ENCODE data around the gene RASSF1. TPM values are rescaled to one million over a fixed set of nuclear protein-coding genes. Genes with fewer than 3 reads are reported as not detected.

The RASSF1 gene
- total RNA-seq, 2 donors from 2014 or later, result 9.4 to 17.2 TPM

GRCh38 chr3:50375258-50375931 is 34.8 kb upstream of the RASSF1 start:
- H3K36me3 ChIP-seq (ENCODE audit: control insufficient read depth, insufficient read depth, low read length), result no peaks in the 10 kb centered on the region
- H3K27me3 ChIP-seq (ENCODE audit: control insufficient read depth, insufficient read depth, low read length, poor library complexity, severe bottlenecking), result no peaks in the 10 kb centered on the region
- H3K9ac ChIP-seq (ENCODE audit: extremely low read depth, low read length, poor library complexity, severe bottlenecking), result no peak overlapping the region
- peaks cover 8% of the 10 kb centered on the region for H3K4me1 ChIP-seq (ENCODE audit: control insufficient read depth, insufficient read depth, low read length)
- no peaks in the 10 kb centered on the region for H3K9me3 ChIP-seq (ENCODE audit: control insufficient read depth, low read length)
- TF ChIP-seq, protein P1, sequence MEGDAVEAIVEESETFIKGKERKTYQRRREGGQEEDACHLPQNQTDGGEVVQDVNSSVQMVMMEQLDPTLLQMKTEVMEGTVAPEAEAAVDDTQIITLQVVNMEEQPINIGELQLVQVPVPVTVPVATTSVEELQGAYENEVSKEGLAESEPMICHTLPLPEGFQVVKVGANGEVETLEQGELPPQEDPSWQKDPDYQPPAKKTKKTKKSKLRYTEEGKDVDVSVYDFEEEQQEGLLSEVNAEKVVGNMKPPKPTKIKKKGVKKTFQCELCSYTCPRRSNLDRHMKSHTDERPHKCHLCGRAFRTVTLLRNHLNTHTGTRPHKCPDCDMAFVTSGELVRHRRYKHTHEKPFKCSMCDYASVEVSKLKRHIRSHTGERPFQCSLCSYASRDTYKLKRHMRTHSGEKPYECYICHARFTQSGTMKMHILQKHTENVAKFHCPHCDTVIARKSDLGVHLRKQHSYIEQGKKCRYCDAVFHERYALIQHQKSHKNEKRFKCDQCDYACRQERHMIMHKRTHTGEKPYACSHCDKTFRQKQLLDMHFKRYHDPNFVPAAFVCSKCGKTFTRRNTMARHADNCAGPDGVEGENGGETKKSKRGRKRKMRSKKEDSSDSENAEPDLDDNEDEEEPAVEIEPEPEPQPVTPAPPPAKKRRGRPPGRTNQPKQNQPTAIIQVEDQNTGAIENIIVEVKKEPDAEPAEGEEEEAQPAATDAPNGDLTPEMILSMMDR (conservative IDR thresholded peaks at IDR 0.05), result peak; percentile 74
- 70 to 74% methylated on average over 5 to 7 of the region's 7 CpGs for WGBS, 2 experiments (ENCODE audit: insufficient coverage in 1 of 2, insufficient read length in 1 of 2)
- peak; percentile 79 for DNase-seq
- no peak overlapping the region for H3K4me3 ChIP-seq (ENCODE audit: low read length)
- H3K9me3 Mint-ChIP-seq, result no peaks in the 10 kb centered on the region
- H3K27me3 Mint-ChIP-seq (ENCODE audit: insufficient read depth), result no peaks in the 10 kb centered on the region
- peaks cover 10% of the 10 kb centered on the region for H3K4me1 Mint-ChIP-seq
- no peaks in the 10 kb centered on the region for H3K36me3 Mint-ChIP-seq (ENCODE audit: low read depth)
- H3K4me3 Mint-ChIP-seq, result no peak overlapping the region
- H3K27ac Mint-ChIP-seq, result no peak overlapping the region
- peak overlapping the region; percentile 63 for H3K27ac ChIP-seq (ENCODE audit: low read depth, low read length)

GRCh38 chr3:50374363-50375257 is 34.0 kb upstream of the RASSF1 start:
- H3K4me3 ChIP-seq (ENCODE audit: low read length), result no peak overlapping the region
- H3K27ac ChIP-seq (ENCODE audit: low read depth, low read length), result peak overlapping the region; percentile 63
- no peaks in the 10 kb centered on the region for H3K9me3 ChIP-seq (ENCODE audit: control insufficient read depth, low read length)
- no peaks in the 10 kb centered on the region for H3K27me3 ChIP-seq (ENCODE audit: control insufficient read depth, insufficient read depth, low read length, poor library complexity, severe bottlenecking)
- peaks cover 8% of the 10 kb centered on the region for H3K4me1 ChIP-seq (ENCODE audit: control insufficient read depth, insufficient read depth, low read length)
- TF ChIP-seq, protein P1 (conservative IDR thresholded peaks at IDR 0.05), result no peak
- Mint-ChIP-seq H3K27ac (no peak overlapping the region), H3K9me3 (no peaks in the 10 kb centered on the region), H3K27me3 (ENCODE audit: insufficient read depth) (no peaks in the 10 kb centered on the region), H3K4me3 (no peak overlapping the region), H3K36me3 (ENCODE audit: low read depth) (no peaks in the 10 kb centered on the region), H3K4me1 (peaks cover 10% of the 10 kb centered on the region)
- H3K9ac ChIP-seq (ENCODE audit: extremely low read depth, low read length, poor library complexity, severe bottlenecking), result no peak overlapping the region
- 73 to 86% methylated on average over 7 to 22 of the region's 22 CpGs for WGBS, 2 experiments (ENCODE audit: insufficient coverage in 1 of 2, insufficient read length in 1 of 2)
- DNase-seq, result no peak
- no peaks in the 10 kb centered on the region for H3K36me3 ChIP-seq (ENCODE audit: control insufficient read depth, insufficient read depth, low read length)

DNA sequence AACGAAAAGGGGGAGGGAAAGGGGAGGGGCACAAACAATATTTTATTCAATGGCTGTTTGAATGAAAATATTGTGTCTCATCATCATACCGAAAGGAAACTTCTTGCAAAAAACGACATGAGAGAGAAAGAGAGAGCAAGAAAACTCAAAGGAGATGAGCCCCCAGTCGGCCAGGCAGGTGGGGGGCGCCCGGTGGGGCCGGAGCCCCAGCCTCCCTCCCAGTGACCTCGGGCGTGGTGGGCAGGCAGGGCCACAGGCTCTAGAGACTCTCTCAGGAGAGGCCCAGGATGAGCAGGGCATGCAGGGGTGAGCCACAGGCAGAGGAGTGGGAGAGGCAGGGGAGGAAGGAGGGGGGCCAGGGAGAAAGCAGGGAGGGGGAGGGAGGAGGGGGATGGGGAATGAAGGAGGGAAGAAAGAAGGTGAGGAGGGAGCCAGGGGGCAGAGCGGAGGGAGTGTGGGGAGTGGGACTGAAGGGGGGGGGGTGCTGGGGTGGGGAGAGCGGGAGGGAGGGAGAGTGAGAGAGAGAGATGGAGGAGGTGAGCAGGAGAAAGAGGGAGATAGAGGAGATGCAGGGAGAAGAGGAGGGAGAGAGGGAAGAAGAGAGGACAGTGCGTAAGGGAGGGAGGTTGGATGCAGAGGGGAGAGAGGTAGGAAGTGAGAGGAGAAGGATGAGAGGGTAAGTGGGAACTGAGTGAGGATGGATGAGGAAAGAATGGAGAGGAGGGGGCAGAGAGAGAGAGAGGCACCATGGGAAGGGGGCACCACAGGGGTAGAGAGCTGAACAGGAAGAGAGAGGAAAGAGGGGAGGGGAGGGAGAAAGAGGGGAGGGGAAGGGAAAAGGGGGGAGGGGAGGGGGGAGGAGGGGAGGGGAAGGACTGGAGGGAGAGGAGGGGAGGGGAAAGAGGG is 32.8 kb upstream of the RASSF1 start:
- Mint-ChIP-seq H3K9me3 (no peaks in the 10 kb centered on the region), H3K27me3 (ENCODE audit: insufficient read depth) (no peaks in the 10 kb centered on the region), H3K4me1 (peaks cover 10% of the 10 kb centered on the region), H3K27ac (no peak overlapping the region), H3K36me3 (ENCODE audit: low read depth) (no peaks in the 10 kb centered on the region), H3K4me3 (no peak overlapping the region)
- no peaks in the 10 kb centered on the region for H3K36me3 ChIP-seq (ENCODE audit: control insufficient read depth, insufficient read depth, low read length)
- no peak overlapping the region for H3K4me3 ChIP-seq (ENCODE audit: low read length)
- peak; percentile 66 for DNase-seq
- TF ChIP-seq, protein P1 (conservative IDR thresholded peaks at IDR 0.05), result no peak
- H3K27me3 ChIP-seq (ENCODE audit: control insufficient read depth, insufficient read depth, low read length, poor library complexity, severe bottlenecking), result no peaks in the 10 kb centered on the region
- no peaks in the 10 kb centered on the region for H3K9me3 ChIP-seq (ENCODE audit: control insufficient read depth, low read length)
- no peak overlapping the region for H3K9ac ChIP-seq (ENCODE audit: extremely low read depth, low read length, poor library complexity, severe bottlenecking)
- H3K27ac ChIP-seq (ENCODE audit: low read depth, low read length), result peak overlapping the region; percentile 38
- H3K4me1 ChIP-seq (ENCODE audit: control insufficient read depth, insufficient read depth, low read length), result peaks cover 8% of the 10 kb centered on the region
- 54 to 67% methylated on average over 5 to 12 of the region's 12 CpGs for WGBS, 2 experiments (ENCODE audit: insufficient coverage in 1 of 2, insufficient read length in 1 of 2)

All from endodermal cell (in vitro differentiated cells).